ENCODE measurements around the gene ZFP92. TPM values are rescaled to one million over a fixed set of nuclear protein-coding genes. Genes with fewer than 3 reads are reported as not detected.

Gene ZFP92
- total and polyA plus RNA-seq, 2 experiments from 2014 or later: 0.09 TPM; not detected in 1

DNA sequence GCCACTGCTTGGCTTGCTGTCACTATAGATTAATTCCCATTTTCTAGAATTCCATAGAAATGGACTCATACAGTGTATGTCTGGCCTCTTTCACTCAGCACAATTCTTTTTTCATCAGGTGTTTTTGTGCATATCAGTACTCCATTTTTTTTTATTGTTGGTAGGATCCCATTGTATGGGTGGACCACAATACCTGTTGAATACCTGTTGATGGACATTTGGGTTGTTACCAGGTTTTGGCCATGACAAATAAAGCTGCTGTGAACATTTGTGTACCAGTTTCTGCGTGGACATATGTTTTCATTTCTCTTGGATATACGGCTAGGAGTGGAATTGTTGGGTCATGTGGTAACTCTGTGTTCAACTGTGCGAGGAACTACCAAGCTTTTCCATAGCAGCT is 14.9 kb downstream of the ZFP92 start:
- Histone ChIP-seq H3K36me3 (no peaks in the 10 kb centered on the region), H3K27ac (no peak overlapping the region), H3K4me3 (no peak overlapping the region), H3K9me3 (ENCODE audit: low read depth) (no peaks in the 10 kb centered on the region), H3K27me3 (no peaks in the 10 kb centered on the region), H3K4me1 (ENCODE audit: low read depth) (peaks cover 4% of the 10 kb centered on the region)
- TF ChIP-seq CTCF (IDR thresholded peaks at IDR 0.05; ENCODE audit: low read depth, low read length): no peak
- DNase-seq (ENCODE audit: low read depth in 1 of 2, low spot score in 1 of 2): no peak

GRCh38 chrX:153430796-153431195 is 19.5 kb downstream of the ZFP92 start:
- H3K4me1 ChIP-seq (ENCODE audit: low read depth): no peaks in the 10 kb centered on the region
- H3K27me3 ChIP-seq: no peaks in the 10 kb centered on the region
- no peak overlapping the region for H3K27ac ChIP-seq
- H3K36me3 ChIP-seq: no peaks in the 10 kb centered on the region
- TF ChIP-seq CTCF (IDR thresholded peaks at IDR 0.05; ENCODE audit: low read depth, low read length): no peak
- DNase-seq (ENCODE audit: low read depth in 1 of 2, low spot score in 1 of 2): no peak
- no peak overlapping the region for H3K4me3 ChIP-seq
- no peaks in the 10 kb centered on the region for H3K9me3 ChIP-seq (ENCODE audit: low read depth)

- H3K4me3 ChIP-seq: no peak overlapping the region
- H3K9me3 ChIP-seq (ENCODE audit: low read depth): no peaks in the 10 kb centered on the region
- TF ChIP-seq CTCF (IDR thresholded peaks at IDR 0.05; ENCODE audit: low read depth, low read length): no peak
- no peaks in the 10 kb centered on the region for H3K27me3 ChIP-seq
- no peak for DNase-seq (ENCODE audit: low read depth in 1 of 2, low spot score in 1 of 2)
- H3K36me3 ChIP-seq: no peaks in the 10 kb centered on the region
- H3K4me1 ChIP-seq (ENCODE audit: low read depth): no peaks in the 10 kb centered on the region
- no peak overlapping the region for H3K27ac ChIP-seq
Observed at GRCh38 chrX:153433161-153433680, 21.9 kb downstream of the ZFP92 start.

- no peaks in the 10 kb centered on the region for H3K27me3 ChIP-seq
- H3K4me1 ChIP-seq (ENCODE audit: low read depth): no peaks in the 10 kb centered on the region
- no peaks in the 10 kb centered on the region for H3K9me3 ChIP-seq (ENCODE audit: low read depth)
- no peak overlapping the region for H3K4me3 ChIP-seq
- TF ChIP-seq CTCF (IDR thresholded peaks at IDR 0.05; ENCODE audit: low read depth, low read length): no peak
- H3K36me3 ChIP-seq: no peaks in the 10 kb centered on the region
- no peak for DNase-seq (ENCODE audit: low read depth in 1 of 2, low spot score in 1 of 2)
- H3K27ac ChIP-seq: no peak overlapping the region
Observed at GRCh38 chrX:153433781-153434285, 22.6 kb downstream of the ZFP92 start.

DNA sequence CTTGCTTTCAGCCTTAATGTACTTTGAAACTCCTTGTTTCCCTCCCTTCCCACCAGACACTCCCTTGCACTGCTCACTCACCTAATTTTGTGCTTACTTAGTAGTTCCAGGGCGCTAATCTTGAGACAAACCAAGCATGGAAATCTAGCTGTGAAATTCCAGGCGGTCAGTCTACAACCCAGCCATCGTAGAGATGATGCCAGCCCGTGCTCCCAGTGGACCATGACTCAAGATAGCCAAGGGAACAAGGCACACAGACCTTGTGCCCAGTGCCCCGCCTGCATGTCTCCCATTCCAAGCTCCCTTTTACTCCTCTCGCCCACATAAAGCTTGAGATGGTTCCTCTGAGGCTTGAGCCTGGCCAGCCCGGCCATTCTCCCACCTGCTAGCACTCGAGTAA is 23.5 kb downstream of the ZFP92 start:
- DNase-seq (ENCODE audit: low read depth in 1 of 2, low spot score in 1 of 2): no peak

More for the DNA sequence above, 23.5 kb downstream of the ZFP92 start:
- H3K4me3 ChIP-seq: no peak overlapping the region
- H3K27ac ChIP-seq: no peak overlapping the region
- H3K27me3 ChIP-seq: no peaks in the 10 kb centered on the region
- H3K4me1 ChIP-seq (ENCODE audit: low read depth): no peaks in the 10 kb centered on the region
- H3K36me3 ChIP-seq: no peaks in the 10 kb centered on the region
- TF ChIP-seq CTCF (IDR thresholded peaks at IDR 0.05; ENCODE audit: low read depth, low read length): no peak
- no peaks in the 10 kb centered on the region for H3K9me3 ChIP-seq (ENCODE audit: low read depth)
